GM12864 (cell line): Measurements from ENCODE around the gene ZBTB2.

Source experiments
- DNase-seq: peaks from one replicate; pipeline ENCODE4 v3.0.0-alpha.2; 2011; ENCODE audit warnings: low read depth
- H3K4me3 ChIP-seq: 2 replicates; pipeline ENCODE4 v1.5.1; 2011; ENCODE audit warnings: mild to moderate bottlenecking, low read depth, low read length, control low read depth
- TF ChIP-seq, protein P1 (sequence below): IDR thresholded peaks from 2 replicates; pipeline ENCODE4 v1.5.1; 2011; ENCODE audit warnings: low read depth, mild to moderate bottlenecking, moderate library complexity, low read length, control low read depth, inconsistent platforms; ENCODE audit errors: missing control alignments

ZBTB2 gene

DNA sequence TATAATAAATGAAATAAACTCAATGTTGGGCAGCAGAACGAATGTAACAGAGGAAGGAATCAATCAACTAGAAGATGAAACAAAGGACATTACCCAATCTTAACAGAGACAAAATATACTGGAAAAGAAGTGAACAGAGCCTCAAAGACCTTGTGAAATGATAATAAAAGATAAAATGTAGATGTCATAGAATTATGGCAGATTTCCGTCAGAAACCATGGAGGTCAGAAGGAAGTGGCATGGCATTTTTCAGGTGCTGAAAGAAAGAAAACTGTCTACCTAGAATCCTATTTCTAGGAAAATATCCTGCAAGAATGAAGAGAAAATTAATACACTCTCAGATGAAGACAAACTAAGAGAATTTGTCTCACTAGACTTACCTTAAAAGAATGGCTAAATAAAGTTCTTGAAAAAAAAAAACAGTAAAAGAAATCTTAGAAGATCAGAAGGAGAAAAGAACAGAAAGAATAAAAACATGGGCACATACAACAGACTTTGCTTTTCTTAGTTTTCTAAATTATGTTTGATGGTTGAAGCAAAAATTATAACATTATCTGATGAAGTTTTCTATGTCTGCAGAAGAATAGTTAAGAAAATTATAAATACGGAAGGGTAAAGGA is 23.4 kb upstream of the ZBTB2 start:
- TF ChIP-seq, protein P1, sequence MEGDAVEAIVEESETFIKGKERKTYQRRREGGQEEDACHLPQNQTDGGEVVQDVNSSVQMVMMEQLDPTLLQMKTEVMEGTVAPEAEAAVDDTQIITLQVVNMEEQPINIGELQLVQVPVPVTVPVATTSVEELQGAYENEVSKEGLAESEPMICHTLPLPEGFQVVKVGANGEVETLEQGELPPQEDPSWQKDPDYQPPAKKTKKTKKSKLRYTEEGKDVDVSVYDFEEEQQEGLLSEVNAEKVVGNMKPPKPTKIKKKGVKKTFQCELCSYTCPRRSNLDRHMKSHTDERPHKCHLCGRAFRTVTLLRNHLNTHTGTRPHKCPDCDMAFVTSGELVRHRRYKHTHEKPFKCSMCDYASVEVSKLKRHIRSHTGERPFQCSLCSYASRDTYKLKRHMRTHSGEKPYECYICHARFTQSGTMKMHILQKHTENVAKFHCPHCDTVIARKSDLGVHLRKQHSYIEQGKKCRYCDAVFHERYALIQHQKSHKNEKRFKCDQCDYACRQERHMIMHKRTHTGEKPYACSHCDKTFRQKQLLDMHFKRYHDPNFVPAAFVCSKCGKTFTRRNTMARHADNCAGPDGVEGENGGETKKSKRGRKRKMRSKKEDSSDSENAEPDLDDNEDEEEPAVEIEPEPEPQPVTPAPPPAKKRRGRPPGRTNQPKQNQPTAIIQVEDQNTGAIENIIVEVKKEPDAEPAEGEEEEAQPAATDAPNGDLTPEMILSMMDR = no peak
- no peak for DNase-seq
- no peak overlapping the region for H3K4me3 ChIP-seq

DNA sequence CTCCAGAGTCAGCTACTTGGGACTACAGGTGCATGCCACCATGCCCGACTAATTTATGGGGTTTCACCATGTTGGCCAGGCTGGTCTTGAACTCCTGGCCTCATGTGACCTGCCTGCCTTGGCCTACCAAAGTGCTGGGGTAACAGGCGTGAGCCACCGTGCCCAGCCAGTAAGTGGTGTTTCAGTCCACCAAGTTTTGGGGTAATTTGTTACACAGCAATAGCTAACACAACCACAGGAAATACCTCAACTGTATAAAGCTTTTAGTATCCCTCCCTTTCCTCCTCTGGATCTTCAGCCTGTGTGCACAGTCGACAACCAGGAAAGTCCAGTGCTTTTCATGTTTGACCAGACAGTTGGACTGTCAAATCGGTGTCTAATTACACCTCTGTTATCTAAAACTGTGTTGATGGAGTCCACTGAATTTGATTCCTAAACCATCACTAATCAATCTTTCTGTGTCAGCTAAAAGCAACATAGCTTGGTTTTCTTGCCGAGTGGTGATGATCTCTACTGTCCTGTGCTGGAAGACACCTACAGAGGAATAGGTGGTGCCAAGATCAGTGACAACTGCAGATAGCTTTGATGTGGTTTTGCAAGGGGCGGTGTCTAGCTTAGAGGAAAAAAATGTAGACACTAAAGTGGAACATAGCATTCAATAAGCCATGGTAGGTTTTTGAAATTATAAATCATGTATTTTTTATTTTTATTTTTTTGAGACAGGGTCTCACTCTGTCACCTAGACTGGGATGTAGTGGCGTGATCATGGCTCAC is 22.2 kb upstream of the ZBTB2 start:
- DNase-seq = no peak
- TF ChIP-seq, protein P1 = no peak
- H3K4me3 ChIP-seq = no peak overlapping the region

DNA sequence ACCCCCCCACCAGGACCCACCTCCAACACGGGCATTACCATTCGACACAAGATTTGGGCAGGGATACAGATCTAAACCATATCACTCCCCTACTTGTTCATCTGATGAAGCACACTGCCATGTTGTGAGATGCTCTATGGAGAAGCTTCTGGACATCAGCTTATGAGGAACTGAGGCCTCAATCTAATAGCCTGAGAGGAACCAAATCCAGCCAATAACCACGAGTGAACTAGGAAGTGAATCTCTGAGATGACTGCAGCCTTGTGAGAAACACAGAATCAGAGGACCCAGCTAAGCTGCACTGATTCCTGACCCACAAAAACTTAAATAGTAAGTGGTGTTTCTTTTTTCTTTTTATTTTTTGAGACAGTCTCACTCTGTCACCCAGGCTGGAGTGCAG is 21.6 kb upstream of the ZBTB2 start:
- TF ChIP-seq, protein P1 = no peak
- no peak overlapping the region for H3K4me3 ChIP-seq
- DNase-seq = no peak

DNA sequence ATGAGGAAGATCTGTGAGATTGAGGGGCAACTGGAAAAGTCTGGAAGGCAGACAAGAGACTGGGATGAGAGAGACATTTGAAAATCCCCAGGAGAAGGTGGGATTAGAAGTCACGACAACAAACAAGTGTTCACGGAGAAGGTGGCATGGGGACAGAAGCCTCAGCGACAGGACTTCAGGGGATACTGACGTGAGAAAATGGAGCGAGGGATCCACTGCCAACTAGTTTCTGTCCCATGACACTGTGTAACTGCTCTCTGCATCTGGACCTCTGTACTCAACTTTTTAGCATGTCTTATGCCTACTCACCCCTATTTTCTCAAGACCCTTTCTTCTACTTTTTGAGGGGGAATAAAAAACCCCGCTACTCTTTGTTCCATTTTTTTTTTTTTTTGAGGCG is 18.3 kb upstream of the ZBTB2 start:
- no peak for DNase-seq
- TF ChIP-seq, protein P1 = no peak
- no peak overlapping the region for H3K4me3 ChIP-seq

DNA sequence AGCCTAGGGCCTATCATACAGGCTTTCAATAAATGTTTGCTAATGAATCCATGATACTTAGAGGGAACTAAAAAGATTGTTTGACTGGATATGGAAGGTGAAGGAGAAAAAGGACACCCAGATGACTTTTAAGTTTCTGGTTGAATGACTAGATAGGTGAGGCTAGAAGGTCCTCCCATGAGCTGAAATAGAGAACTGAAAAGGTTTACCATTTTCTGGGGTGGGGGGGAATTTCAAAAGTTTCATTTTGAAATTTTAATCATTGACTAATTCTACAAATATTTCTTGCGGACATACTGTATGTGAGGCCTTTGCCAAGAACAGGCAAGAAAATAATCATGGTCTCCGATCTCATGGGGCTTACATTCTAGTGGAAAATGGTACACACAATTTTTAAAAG is 17.9 kb upstream of the ZBTB2 start:
- no peak overlapping the region for H3K4me3 ChIP-seq
- no peak for DNase-seq
- TF ChIP-seq, protein P1 = no peak

DNA sequence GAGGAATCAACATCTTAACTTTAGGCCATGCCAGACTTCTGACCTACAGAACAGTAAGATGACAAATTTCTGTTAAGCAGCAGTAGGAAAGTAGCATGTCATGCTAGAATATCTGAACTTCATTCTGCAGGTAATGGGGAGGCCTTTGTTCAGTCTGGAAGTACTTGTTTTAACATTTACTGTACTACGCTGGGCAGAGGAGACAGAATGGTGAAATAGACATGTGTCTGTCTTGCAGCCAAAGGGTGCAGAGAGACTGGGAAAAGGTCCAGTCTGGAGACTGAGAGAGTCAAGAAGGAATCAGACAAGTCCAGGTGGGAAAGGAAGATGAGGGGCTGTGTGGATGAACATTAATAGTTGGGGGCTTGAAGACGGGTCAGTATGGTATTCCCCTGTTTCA is 17.5 kb upstream of the ZBTB2 start:
- DNase-seq = no peak
- TF ChIP-seq, protein P1 = no peak
- H3K4me3 ChIP-seq = no peak overlapping the region

DNA sequence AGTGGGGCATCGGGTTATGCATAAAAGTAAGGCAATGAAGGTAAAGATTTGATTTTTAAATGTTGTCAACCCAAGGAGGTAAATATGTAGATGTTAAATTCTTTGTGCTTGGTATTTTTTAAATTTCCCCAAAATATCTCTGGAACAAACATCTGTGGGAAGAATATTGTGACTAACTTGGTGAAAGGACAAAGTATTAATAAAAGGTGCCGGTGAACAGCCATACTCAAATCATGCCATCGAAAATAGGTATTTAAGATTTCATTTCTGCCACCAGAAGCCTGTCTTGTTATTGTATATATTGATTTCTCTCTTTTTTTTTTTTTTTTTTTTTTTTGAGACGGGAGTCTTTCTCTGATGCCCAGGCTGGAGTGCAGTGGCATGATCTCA is 12.6 kb upstream of the ZBTB2 start:
- H3K4me3 ChIP-seq = no peak overlapping the region
- TF ChIP-seq, protein P1 = no peak
- no peak for DNase-seq
